SU-DHL-6 (cell line): ENCODE measurements around the gene UMAD1.

Experiments
- H2AFZ ChIP-seq: fragments of 200-600 bp; sonication (generic); 2 replicates; pipeline ENCODE4 v1.6.1; 2014; ENCODE audit warnings: low read depth, mild to moderate bottlenecking, moderate library complexity, mixed read lengths, antibody characterized with exemption, low read length; ENCODE audit not compliant: severe bottlenecking
- H3F3A ChIP-seq: fragments of 200-600 bp; shearing (Covaris generic); 2 replicates; pipeline ENCODE4 v1.6.0; 2016; ENCODE audit warnings: antibody characterized with exemption, mild to moderate bottlenecking; ENCODE audit not compliant: insufficient read depth
- H3K27ac ChIP-seq: fragments of 200-600 bp; sonication (generic); 2 replicates; pipeline ENCODE4 v1.5.1; 2016; ENCODE audit warnings: low read depth, mild to moderate bottlenecking, low read length, moderate library complexity, mixed read lengths
- H3K27me3 ChIP-seq: fragments of 200-600 bp; sonication (generic), shearing (Covaris generic); 2 replicates; pipeline ENCODE4 v1.6.0; 2014; ENCODE audit warnings: mild to moderate bottlenecking, low read length
- H3K36me3 ChIP-seq: fragments of 200-600 bp; sonication (generic); 2 replicates; pipeline ENCODE4 v1.6.1; 2014; ENCODE audit warnings: mild to moderate bottlenecking, low read length, mixed read lengths
- H3K4me2 ChIP-seq: fragments of 300-600, 200-600 bp; shearing (Covaris generic), sonication (generic); 2 replicates; pipeline ENCODE4 v1.6.0; 2014; ENCODE audit warnings: low read length, low read depth, mild to moderate bottlenecking; ENCODE audit not compliant: poor library complexity, severe bottlenecking
- H3K4me3 ChIP-seq: fragments of 200-600 bp; sonication (generic); 2 replicates; pipeline ENCODE4 v1.5.1; 2014; ENCODE audit warnings: antibody characterized with exemption, low read length, mild to moderate bottlenecking, mixed read lengths; ENCODE audit not compliant: insufficient read depth, poor library complexity, severe bottlenecking
- H3K79me2 ChIP-seq: fragments of 200-600 bp; sonication (generic); 2 replicates; pipeline ENCODE4 v1.6.1; 2014; ENCODE audit warnings: mild to moderate bottlenecking, low read length, moderate library complexity; ENCODE audit not compliant: insufficient read depth
- H3K9ac ChIP-seq: fragments of 200-600 bp; sonication (generic); 2 replicates; pipeline ENCODE4 v1.7.0; 2014; ENCODE audit warnings: mild to moderate bottlenecking, low read length
- H3K9me2 ChIP-seq: fragments of 200-600 bp; sonication (generic); replicated peaks from 2 replicates; pipeline ENCODE4 v1.6.1; 2014; ENCODE audit warnings: low read length; ENCODE audit not compliant: insufficient read depth
- H3K9me3 ChIP-seq: fragments of 200-600 bp; sonication (generic); 2 replicates; pipeline ENCODE4 v1.6.1; 2014; ENCODE audit warnings: low read length, mixed read lengths; ENCODE audit not compliant: insufficient read depth
- H4K20me1 ChIP-seq: fragments of 200-600 bp; sonication (generic); 2 replicates; pipeline ENCODE4 v1.6.1; 2014; ENCODE audit warnings: low read depth, mild to moderate bottlenecking, antibody characterized with exemption, low read length, moderate library complexity, mixed read lengths
- CTCF ChIP-seq: fragments of 200-600 bp; sonication (generic); IDR thresholded peaks from one replicate; pipeline ENCODE4 v1.5.1; 2017; ENCODE audit warnings: antibody characterized with exemption, mild to moderate bottlenecking, low read length, moderate library complexity; ENCODE audit not compliant: insufficient read depth, poor library complexity, severe bottlenecking
- EZH2phosphoT487 ChIP-seq: fragments of 200-600 bp; sonication (generic), shearing (Covaris generic); conservative IDR thresholded peaks from 2 replicates; pipeline ENCODE4 v1.6.1; 2018; ENCODE audit warnings: mild to moderate bottlenecking, antibody characterized with exemption, low read length, moderate library complexity, mixed read lengths

The UMAD1 gene

GRCh38 chr7:7650682-7651206 lies 10.2 kb downstream of the UMAD1 start:
- peaks cover 62% of the 10 kb centered on the region for H3K79me2 ChIP-seq

GRCh38 chr7:7651479-7651878 lies 10.9 kb downstream of the UMAD1 start:
- no peaks in the 10 kb centered on the region for H4K20me1 ChIP-seq
- peaks cover 56% of the 10 kb centered on the region for H3K79me2 ChIP-seq
- no peak overlapping the region for H3K4me3 ChIP-seq
- no peak overlapping the region for H3K9ac ChIP-seq
- no peaks in the 10 kb centered on the region for H3K9me3 ChIP-seq
- no peak for TF ChIP-seq CTCF
- no peak for TF ChIP-seq EZH2phosphoT487
- H3K36me3 ChIP-seq: no peaks in the 10 kb centered on the region
- no peak overlapping the region for H3K4me2 ChIP-seq
- H3K27ac ChIP-seq: no peak overlapping the region
- H2AFZ ChIP-seq: no peak overlapping the region
- H3K27me3 ChIP-seq: no peaks in the 10 kb centered on the region
- H3K9me2 ChIP-seq: no peaks in the 10 kb centered on the region
- H3F3A ChIP-seq: no peaks in the 10 kb centered on the region

More at GRCh38 chr7:7650682-7651206, 10.2 kb downstream of the UMAD1 start:
- Histone ChIP-seq H3K9ac (no peak overlapping the region), H3K27ac (no peak overlapping the region), H2AFZ (no peak overlapping the region), H3K9me3 (no peaks in the 10 kb centered on the region), H4K20me1 (no peaks in the 10 kb centered on the region), H3K4me2 (no peak overlapping the region), H3K36me3 (no peaks in the 10 kb centered on the region), H3K9me2 (no peaks in the 10 kb centered on the region), H3K4me3 (no peak overlapping the region), H3F3A (no peaks in the 10 kb centered on the region), H3K27me3 (no peaks in the 10 kb centered on the region)
- no peak for TF ChIP-seq EZH2phosphoT487
- no peak for TF ChIP-seq CTCF

GRCh38 chr7:7652798-7653540 lies 12.4 kb downstream of the UMAD1 start:
- Histone ChIP-seq H3F3A (no peaks in the 10 kb centered on the region), H3K9me2 (no peaks in the 10 kb centered on the region), H3K4me3 (no peak overlapping the region), H3K79me2 (peaks cover 43% of the 10 kb centered on the region), H3K27me3 (no peaks in the 10 kb centered on the region), H4K20me1 (no peaks in the 10 kb centered on the region), H3K9me3 (no peaks in the 10 kb centered on the region), H3K27ac (no peak overlapping the region), H3K9ac (no peak overlapping the region), H3K36me3 (no peaks in the 10 kb centered on the region), H2AFZ (no peak overlapping the region), H3K4me2 (no peak overlapping the region)
- TF ChIP-seq EZH2phosphoT487: no peak
- no peak for TF ChIP-seq CTCF
